ENCODE data around the gene ADK. TPM values are rescaled to one million over a fixed set of nuclear protein-coding genes. Genes with fewer than 3 reads are reported as not detected.
"Not testable (repeated sequence)": the region's sequence is repeated elsewhere in the genome, so short reads cannot be mapped to it uniquely, and the experiment has no call there.

Gene ADK
- total RNA-seq, 4 donors from 2014 or later, result 42.3 to 46.3 (median 42.9) TPM

DNA sequence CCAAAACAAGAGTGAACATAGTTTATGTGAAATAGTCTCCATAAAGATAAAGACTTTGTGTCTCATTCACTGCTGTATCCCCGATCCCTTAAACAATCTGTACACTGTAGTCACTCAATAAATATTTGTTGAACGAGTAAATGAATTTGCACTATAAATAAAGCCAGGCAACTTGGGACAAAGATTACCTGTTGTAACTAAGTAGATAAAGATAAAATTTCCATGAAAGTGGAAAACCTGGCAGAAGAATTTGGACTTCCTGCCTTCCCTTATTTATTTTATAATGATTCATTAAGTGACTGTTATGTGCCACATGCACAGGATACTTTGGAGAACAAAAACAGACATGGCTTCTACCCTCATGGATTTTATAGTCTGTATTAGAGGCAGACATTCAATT lies 397.7 kb downstream of the ADK start:
- intact Hi-C loops (cut with DNase I; ENCODE audit: low total_unique reads), result no loop called here
- 85% methylated on average over 2 of the region's 2 CpGs for WGBS, 2 donors
- no peak for DNase-seq (ENCODE audit: low spot score in 2 of 2)
- no peak for TF ChIP-seq POLR2A (IDR thresholded peaks at IDR 0.05)
- TF ChIP-seq, protein P1, sequence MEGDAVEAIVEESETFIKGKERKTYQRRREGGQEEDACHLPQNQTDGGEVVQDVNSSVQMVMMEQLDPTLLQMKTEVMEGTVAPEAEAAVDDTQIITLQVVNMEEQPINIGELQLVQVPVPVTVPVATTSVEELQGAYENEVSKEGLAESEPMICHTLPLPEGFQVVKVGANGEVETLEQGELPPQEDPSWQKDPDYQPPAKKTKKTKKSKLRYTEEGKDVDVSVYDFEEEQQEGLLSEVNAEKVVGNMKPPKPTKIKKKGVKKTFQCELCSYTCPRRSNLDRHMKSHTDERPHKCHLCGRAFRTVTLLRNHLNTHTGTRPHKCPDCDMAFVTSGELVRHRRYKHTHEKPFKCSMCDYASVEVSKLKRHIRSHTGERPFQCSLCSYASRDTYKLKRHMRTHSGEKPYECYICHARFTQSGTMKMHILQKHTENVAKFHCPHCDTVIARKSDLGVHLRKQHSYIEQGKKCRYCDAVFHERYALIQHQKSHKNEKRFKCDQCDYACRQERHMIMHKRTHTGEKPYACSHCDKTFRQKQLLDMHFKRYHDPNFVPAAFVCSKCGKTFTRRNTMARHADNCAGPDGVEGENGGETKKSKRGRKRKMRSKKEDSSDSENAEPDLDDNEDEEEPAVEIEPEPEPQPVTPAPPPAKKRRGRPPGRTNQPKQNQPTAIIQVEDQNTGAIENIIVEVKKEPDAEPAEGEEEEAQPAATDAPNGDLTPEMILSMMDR (IDR thresholded peaks at IDR 0.05), result no peak
- H3K4me3 ChIP-seq (ENCODE audit: low read depth, poor library complexity, severe bottlenecking), result no peak overlapping the region

DNA sequence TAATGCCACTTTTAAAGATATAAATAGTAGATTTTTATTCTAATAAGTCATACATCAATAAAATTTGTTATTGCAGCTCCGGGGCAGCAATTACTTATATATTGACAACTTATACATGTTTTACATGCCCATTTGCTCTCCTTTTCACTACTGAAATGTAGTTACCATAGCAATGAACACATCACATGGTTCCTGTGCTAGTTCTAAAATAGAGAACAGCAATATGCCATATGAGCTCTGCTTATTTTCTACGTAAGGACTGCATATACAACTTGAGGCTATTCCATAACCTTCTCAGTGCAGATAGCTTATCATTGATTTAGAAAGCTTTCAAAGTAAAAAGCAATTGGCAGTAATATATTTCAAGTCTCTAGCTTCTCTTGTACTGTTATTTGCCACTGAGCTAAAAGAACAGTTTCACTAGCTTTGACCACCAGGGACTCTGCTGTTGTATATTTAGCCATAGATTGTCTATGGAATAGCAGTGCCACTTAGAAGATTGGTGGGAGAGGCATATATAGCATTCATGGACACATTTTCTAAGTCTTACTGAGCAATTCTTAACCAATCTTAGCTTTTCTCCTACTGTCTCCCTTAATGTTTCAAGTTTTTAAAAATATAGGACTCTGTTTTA lies 405.2 kb downstream of the ADK start:
- TF ChIP-seq, protein P1 (IDR thresholded peaks at IDR 0.05), result no peak
- no peak for TF ChIP-seq POLR2A (IDR thresholded peaks at IDR 0.05)
- intact Hi-C loops (cut with DNase I; ENCODE audit: low total_unique reads), result no loop called here
- WGBS, 2 donors, result 88 to 97% methylated on average over 2 of the region's 2 CpGs
- DNase-seq (ENCODE audit: low spot score in 2 of 2), result no peak
- no peak overlapping the region for H3K4me3 ChIP-seq (ENCODE audit: low read depth, poor library complexity, severe bottlenecking)

DNA sequence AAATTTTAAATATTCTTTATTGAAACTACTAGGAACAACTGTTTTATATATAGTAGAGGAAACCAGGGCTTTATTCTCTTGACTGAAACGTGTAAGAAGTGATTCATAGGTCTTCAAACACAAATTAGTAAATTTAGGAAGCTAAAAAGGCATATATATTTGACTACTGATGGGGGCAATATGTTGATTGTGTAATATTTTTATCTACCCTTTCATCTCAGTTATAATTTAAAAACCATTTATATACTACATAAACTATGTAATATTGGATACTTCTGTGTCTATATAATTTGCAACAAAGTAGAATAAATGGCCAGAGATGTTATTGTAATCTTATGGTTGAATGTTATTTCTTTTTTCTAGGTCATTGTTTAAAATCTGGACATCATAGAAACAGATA lies 406.1 kb downstream of the ADK start:
- H3K4me3 ChIP-seq (ENCODE audit: low read depth, poor library complexity, severe bottlenecking), result no peak overlapping the region
- no peak for TF ChIP-seq POLR2A (IDR thresholded peaks at IDR 0.05)
- TF ChIP-seq, protein P1 (IDR thresholded peaks at IDR 0.05), result no peak
- no peak for DNase-seq (ENCODE audit: low spot score in 2 of 2)
- intact Hi-C loops (cut with DNase I; ENCODE audit: low total_unique reads), result no loop called here
- 83 to 88% methylated on average over 1 of the region's 1 CpG for WGBS, 2 donors

DNA sequence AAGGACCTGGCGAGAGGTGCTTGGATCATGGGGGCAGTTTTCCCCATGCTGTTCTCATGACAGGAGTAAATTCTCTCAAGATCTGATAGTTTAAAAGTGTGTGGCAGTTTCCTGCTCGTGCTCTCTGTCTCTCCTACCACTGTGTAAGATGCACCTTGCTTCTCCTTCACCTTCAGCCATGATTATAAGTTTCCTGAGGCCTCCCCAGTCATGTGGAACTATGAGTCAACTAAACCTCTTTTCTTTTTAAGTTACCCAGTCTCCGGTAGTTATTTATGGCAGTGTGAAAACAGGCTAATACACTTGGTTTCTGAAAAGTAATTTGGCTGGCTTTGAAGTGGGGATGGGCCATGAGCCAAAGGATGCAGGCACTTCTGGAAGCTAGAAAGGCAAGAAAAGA lies 407.4 kb downstream of the ADK start:
- WGBS, 2 donors, result 88 to 92% methylated on average over 3 of the region's 3 CpGs
- DNase-seq (ENCODE audit: low spot score in 2 of 2), result no peak
- TF ChIP-seq, protein P1 (IDR thresholded peaks at IDR 0.05), result no peak
- no peak for TF ChIP-seq POLR2A (IDR thresholded peaks at IDR 0.05)
- H3K4me3 ChIP-seq (ENCODE audit: low read depth, poor library complexity, severe bottlenecking), result no peak overlapping the region
- intact Hi-C loops (cut with DNase I; ENCODE audit: low total_unique reads), result no loop called here

DNA sequence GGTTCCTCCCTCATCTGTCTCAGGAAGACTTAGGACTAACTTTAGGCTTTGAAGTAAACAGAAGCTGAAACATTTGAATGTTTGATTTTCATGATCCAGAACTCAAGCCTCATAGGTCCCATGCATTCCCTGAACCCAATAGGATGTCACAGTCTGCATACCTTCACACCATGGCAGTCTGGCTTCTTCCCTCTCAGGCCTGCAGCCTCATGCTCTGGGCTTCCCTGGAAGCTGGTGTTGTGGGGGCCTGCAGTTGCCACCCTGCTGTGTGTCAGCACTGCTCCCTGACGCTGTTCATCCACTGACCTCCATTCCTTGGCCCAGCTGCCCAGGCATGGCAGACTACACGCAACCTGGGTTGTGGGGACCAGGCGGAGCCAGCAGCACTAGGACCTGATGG lies 407.9 kb downstream of the ADK start:
- 96 to 100% methylated on average over 3 of the region's 3 CpGs for WGBS, 2 donors
- intact Hi-C loops (cut with DNase I; ENCODE audit: low total_unique reads), result no loop called here
- DNase-seq (ENCODE audit: low spot score in 2 of 2), result no peak
- no peak overlapping the region for H3K4me3 ChIP-seq (ENCODE audit: low read depth, poor library complexity, severe bottlenecking)
- no peak for TF ChIP-seq POLR2A (IDR thresholded peaks at IDR 0.05)
- TF ChIP-seq, protein P1 (IDR thresholded peaks at IDR 0.05), result no peak

DNA sequence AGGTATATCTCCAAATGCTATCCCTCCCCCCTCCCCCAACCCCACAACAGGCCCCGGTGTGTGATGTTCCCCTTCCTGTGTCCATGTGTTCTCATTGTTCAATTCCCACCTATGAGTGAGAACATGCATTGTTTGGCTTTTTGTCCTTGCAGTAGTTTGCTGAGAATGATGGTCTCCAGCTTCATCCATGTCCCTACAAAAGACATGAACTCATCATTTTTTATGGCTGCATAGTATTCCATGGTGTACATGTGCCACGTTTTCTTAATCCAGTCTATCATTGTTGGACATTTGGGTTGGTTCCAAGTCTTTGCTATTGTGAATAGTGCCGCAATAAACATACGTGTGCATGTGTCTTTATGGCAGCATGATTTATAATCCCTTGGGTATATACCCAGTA lies 417.9 kb downstream of the ADK start:
- WGBS, 2 donors, result 94 to 100% methylated on average over 3 to 4 of the region's 4 CpGs
- intact Hi-C loops (cut with DNase I; ENCODE audit: low total_unique reads); DNase-seq (ENCODE audit: low spot score in 2 of 2); H3K4me3 ChIP-seq (ENCODE audit: low read depth, poor library complexity, severe bottlenecking): not testable (repeated sequence)

DNA sequence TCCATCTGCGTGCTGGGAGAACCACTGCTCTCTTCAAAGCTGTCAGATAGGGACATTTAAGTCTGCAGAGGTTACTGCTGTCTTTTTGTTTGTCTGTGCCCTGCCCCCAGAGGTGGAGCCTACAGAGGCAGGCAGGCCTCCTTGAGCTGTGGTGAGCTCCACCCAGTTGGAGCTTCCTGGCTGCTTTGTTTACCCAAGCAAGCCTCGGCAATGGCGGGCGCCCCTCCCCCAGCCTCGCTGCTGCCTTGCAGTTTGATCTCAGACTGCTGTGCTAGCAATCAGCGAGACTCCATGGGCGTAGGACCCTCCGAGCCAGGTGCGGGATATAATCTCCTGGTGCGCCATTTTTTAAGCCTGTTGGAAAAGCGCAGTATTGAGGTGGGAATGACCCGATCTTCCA lies 422.5 kb downstream of the ADK start:
- intact Hi-C loops (cut with DNase I; ENCODE audit: low total_unique reads); H3K4me3 ChIP-seq (ENCODE audit: low read depth, poor library complexity, severe bottlenecking); DNase-seq (ENCODE audit: low spot score in 2 of 2): not testable (repeated sequence)
- 96 to 99% methylated on average over 10 to 12 of the region's 12 CpGs for WGBS, 2 donors

Data from lower leg skin (tissue), 4 donors.